ENCODE measurements around the gene DCC. TPM values are rescaled to one million over a fixed set of nuclear protein-coding genes. Genes with fewer than 3 reads are reported as not detected.

The DCC gene
- total and polyA plus RNA-seq, 2 donors (not counting 1 experiment from before 2014, with no cell fraction given), result not detected

GRCh38 chr18:52869942-52870907 is 530.2 kb downstream of the DCC start:
- no peak overlapping the region for H3K9ac ChIP-seq (ENCODE audit: low read length)
- Mint-ChIP-seq H3K9me3 (ENCODE audit: insufficient read depth) (peaks cover 4% of the 10 kb centered on the region), H3K27me3 (no peaks in the 10 kb centered on the region), H3K27ac (no peak overlapping the region), H3K4me1 (no peaks in the 10 kb centered on the region), H3K4me3 (no peak overlapping the region)
- H3K4me3 ChIP-seq (ENCODE audit: control extremely low read depth in 1 of 5, extremely low read depth in 1 of 5, insufficient read depth in 1 of 5, low read depth in 2 of 5, low read length in 4 of 5), result no peak overlapping the region
- H3K36me3 ChIP-seq (replicated peaks in 1 of 2; ENCODE audit: control extremely low read depth in 1 of 2, control insufficient read depth in 1 of 2, extremely low read depth in 1 of 2, insufficient read depth in 2 of 2, low read length in 1 of 2), result no peaks in the 10 kb centered on the region
- POLR2A ChIA-PET, result no interaction called here
- peaks cover 0 to 20% (median 0%) of the 10 kb centered on the region in 3 donors for H3K9me3 ChIP-seq (ENCODE audit: control extremely low read depth in 1 of 3, control insufficient read depth in 2 of 3, insufficient read depth in 1 of 3, low read length in 2 of 3)
- TF ChIP-seq CTCF (IDR thresholded peaks at IDR 0.05), result no peak
- DNase-seq, result no peak
- H3K4me2 ChIP-seq (replicated peaks; ENCODE audit: low read depth, low read length, poor library complexity, severe bottlenecking), result no peak overlapping the region
- ATAC-seq (ENCODE audit: low read depth), result no peak
- CTCF ChIA-PET, result no interaction called here
- no peak overlapping the region for H2AFZ ChIP-seq (ENCODE audit: insufficient read depth, low read depth, low read length, poor library complexity, severe bottlenecking)
- intact Hi-C loops (cut with micrococcal nuclease), result no loop called here
- H3K27me3 ChIP-seq (replicated peaks in 1 of 4; ENCODE audit: control extremely low read depth in 1 of 4, control insufficient read depth in 3 of 4, insufficient read depth in 4 of 4, low read length in 3 of 4), result no peaks in the 10 kb centered on the region
- H4K20me1 ChIP-seq (ENCODE audit: control insufficient read depth, insufficient read depth, low read length, poor library complexity, severe bottlenecking), result no peaks in the 10 kb centered on the region
- no peaks in the 10 kb centered on the region for H3K4me1 ChIP-seq (ENCODE audit: control insufficient read depth in 2 of 2, insufficient read depth in 2 of 2, low read length in 2 of 2)
- WGBS (ENCODE audit: insufficient coverage), result 90% methylated on average over 16 of the region's 21 CpGs
- no peak overlapping the region for H3K27ac ChIP-seq (ENCODE audit: low read length in 2 of 2)
- H3K79me2 ChIP-seq (ENCODE audit: control insufficient read depth, insufficient read depth, low read length), result no peaks in the 10 kb centered on the region

GRCh38 chr18:52874774-52875173 is 534.8 kb downstream of the DCC start:
- Histone ChIP-seq H3K79me2 (ENCODE audit: control insufficient read depth, insufficient read depth, low read length) (no peaks in the 10 kb centered on the region), H3K4me2 (replicated peaks; ENCODE audit: low read depth, low read length, poor library complexity, severe bottlenecking) (no peak overlapping the region), H4K20me1 (ENCODE audit: control insufficient read depth, insufficient read depth, low read length, poor library complexity, severe bottlenecking) (no peaks in the 10 kb centered on the region), H3K9ac (ENCODE audit: low read length) (no peak overlapping the region), H3K36me3 (replicated peaks in 1 of 2; ENCODE audit: control extremely low read depth in 1 of 2, control insufficient read depth in 1 of 2, extremely low read depth in 1 of 2, insufficient read depth in 2 of 2, low read length in 1 of 2) (no peaks in the 10 kb centered on the region), H2AFZ (ENCODE audit: insufficient read depth, low read depth, low read length, poor library complexity, severe bottlenecking) (no peak overlapping the region), H3K27ac (ENCODE audit: low read length in 2 of 2) (no peak overlapping the region), H3K9me3 (ENCODE audit: control extremely low read depth in 1 of 3, control insufficient read depth in 2 of 3, insufficient read depth in 1 of 3, low read length in 2 of 3) (peaks cover 0 to 6% (median 0%) of the 10 kb centered on the region in 3 donors), H3K4me3 (ENCODE audit: control extremely low read depth in 1 of 5, extremely low read depth in 1 of 5, insufficient read depth in 1 of 5, low read depth in 2 of 5, low read length in 4 of 5) (no peak overlapping the region), H3K27me3 (replicated peaks in 1 of 4; ENCODE audit: control extremely low read depth in 1 of 4, control insufficient read depth in 3 of 4, insufficient read depth in 4 of 4, low read length in 3 of 4) (no peaks in the 10 kb centered on the region), H3K4me1 (ENCODE audit: control insufficient read depth in 2 of 2, insufficient read depth in 2 of 2, low read length in 2 of 2) (no peaks in the 10 kb centered on the region)
- intact Hi-C loops (cut with micrococcal nuclease), result no loop called here
- no peak overlapping the region for H3K4me3 Mint-ChIP-seq
- H3K4me1 Mint-ChIP-seq, result no peaks in the 10 kb centered on the region
- TF ChIP-seq EZH2 (IDR thresholded peaks at IDR 0.05; ENCODE audit: borderline replicate concordance, insufficient read depth, low read depth, low read length, poor library complexity, severe bottlenecking) (no peak), CTCF (IDR thresholded peaks at IDR 0.05) (no peak)
- POLR2A ChIA-PET, result no interaction called here
- H3K27ac Mint-ChIP-seq, result no peak overlapping the region
- 94% methylated on average over 3 of the region's 3 CpGs for WGBS (ENCODE audit: insufficient coverage)
- ATAC-seq (ENCODE audit: low read depth) (no peak), DNase-seq (no peak)
- no peaks in the 10 kb centered on the region for H3K27me3 Mint-ChIP-seq
- H3K9me3 Mint-ChIP-seq (ENCODE audit: insufficient read depth), result no peaks in the 10 kb centered on the region
- CTCF ChIA-PET, result no interaction called here

Data from B cell (primary cell).